NCI-H226 (cell line): Measurements from ENCODE around the gene GPN1.
"Not testable (repeated sequence)": the region's sequence is repeated elsewhere in the genome, so short reads cannot be mapped to it uniquely, and the experiment has no call there.

Source experiments
- DNase-seq: peaks from one replicate; pipeline ENCODE4 v3.0.0-alpha.2; 2015

The GPN1 gene

GRCh38 chr2:27672723-27673486, 44.1 kb downstream of the GPN1 start:
- no peak for DNase-seq

GRCh38 chr2:27680571-27680970, 51.7 kb downstream of the GPN1 start:
- no peak for DNase-seq

GRCh38 chr2:27681841-27682240, 53.0 kb downstream of the GPN1 start:
- no peak for DNase-seq

- peak; percentile 82 for DNase-seq
These were observed 53.5 kb downstream of the GPN1 start for GRCh38 chr2:27682334-27682771.

- peak; percentile 61 for DNase-seq
These were observed 54.7 kb downstream of the GPN1 start for GRCh38 chr2:27683390-27684071.

GRCh38 chr2:27685006-27685405, 56.2 kb downstream of the GPN1 start:
- not testable (repeated sequence) for DNase-seq

GRCh38 chr2:27685577-27685976, 56.7 kb downstream of the GPN1 start:
- DNase-seq: no peak

GRCh38 chr2:27687232-27687631, 58.4 kb downstream of the GPN1 start:
- no peak for DNase-seq

GRCh38 chr2:27689424-27689823, 60.6 kb downstream of the GPN1 start:
- DNase-seq: no peak

GRCh38 chr2:27690052-27690451, 61.2 kb downstream of the GPN1 start:
- no peak for DNase-seq

- DNase-seq: no peak
These were observed 68.8 kb downstream of the GPN1 start for GRCh38 chr2:27697660-27698059.
